ENCODE measurements around the gene ZGLP1.

ZGLP1 gene

GRCh38 chr19:10295305-10295846 is 14.2 kb downstream of the ZGLP1 start:
- peak; percentile 19; the same call in 1 of the 2 replicates for TF ChIP-seq CTCF (IDR thresholded peaks at IDR 0.05)

- TF ChIP-seq CTCF (IDR thresholded peaks at IDR 0.05), result no peak
These were observed 15.3 kb downstream of the ZGLP1 start for GRCh38 chr19:10294368-10294697.

GRCh38 chr19:10293637-10294367 is 15.8 kb downstream of the ZGLP1 start:
- no peak for TF ChIP-seq CTCF (IDR thresholded peaks at IDR 0.05)

GRCh38 chr19:10292789-10293636 is 16.6 kb downstream of the ZGLP1 start:
- no peak for TF ChIP-seq CTCF (IDR thresholded peaks at IDR 0.05)

GRCh38 chr19:10292206-10292788 is 17.3 kb downstream of the ZGLP1 start:
- TF ChIP-seq CTCF (IDR thresholded peaks at IDR 0.05), result no peak

DNA sequence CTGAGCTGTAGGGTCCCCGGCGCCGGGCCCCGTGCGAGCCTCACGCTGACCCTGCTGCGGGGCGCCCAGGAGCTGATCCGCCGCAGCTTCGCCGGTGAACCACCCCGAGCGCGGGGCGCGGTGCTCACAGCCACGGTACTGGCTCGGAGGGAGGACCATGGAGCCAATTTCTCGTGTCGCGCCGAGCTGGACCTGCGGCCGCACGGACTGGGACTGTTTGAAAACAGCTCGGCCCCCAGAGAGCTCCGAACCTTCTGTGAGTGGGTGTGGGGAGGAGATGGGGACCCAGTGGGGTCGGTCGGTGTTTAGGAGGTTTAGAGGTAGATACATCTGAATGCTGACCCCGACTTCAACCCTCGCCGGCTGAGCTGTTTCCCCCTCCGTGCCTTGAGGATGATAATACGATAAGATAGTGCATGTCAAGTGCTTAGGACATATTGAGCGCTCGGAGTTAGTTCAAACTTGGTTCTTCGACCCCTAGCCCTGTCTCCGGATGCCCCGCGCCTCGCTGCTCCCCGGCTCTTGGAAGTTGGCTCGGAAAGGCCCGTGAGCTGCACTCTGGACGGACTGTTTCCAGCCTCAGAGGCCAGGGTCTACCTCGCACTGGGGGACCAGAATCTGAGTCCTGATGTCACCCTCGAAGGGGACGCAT is 17.9 kb downstream of the ZGLP1 start:
- no peak for TF ChIP-seq CTCF (IDR thresholded peaks at IDR 0.05)

GRCh38 chr19:10290876-10291553 is 18.6 kb downstream of the ZGLP1 start:
- no peak for TF ChIP-seq CTCF (IDR thresholded peaks at IDR 0.05)
